ENCODE data around the gene GPSM3. TPM values are rescaled to one million over a fixed set of nuclear protein-coding genes. Genes with fewer than 3 reads are reported as not detected.

GPSM3 gene
- total and polyA plus RNA-seq, 4 donors = 2.3 to 8.0 (median 6.3) TPM

DNA sequence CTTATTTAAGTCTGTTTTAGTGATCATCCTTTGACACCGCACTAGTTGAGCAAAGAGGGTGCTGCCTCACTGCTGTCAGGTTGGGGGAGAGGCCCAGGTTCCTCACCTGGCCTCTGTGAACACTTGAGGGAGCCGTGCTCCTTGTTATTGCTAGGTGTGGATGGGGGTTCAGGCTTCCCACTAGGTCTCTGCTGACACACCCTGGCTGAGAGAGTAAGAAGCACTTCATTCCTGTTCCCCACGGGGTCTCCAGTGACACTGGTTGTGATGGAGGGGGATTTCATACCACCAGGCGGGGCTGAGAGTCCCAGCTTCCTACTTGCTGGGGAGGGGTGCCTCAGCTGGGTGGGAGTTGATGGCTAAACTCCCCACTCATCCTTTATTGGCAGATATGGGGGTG, 42.5 kb upstream of the GPSM3 start:
- H3K4me1 ChIP-seq (ENCODE audit: control insufficient read depth in 4 of 4, insufficient read depth in 4 of 4, low read length in 3 of 4) = no peaks in the 10 kb centered on the region
- no peaks in the 10 kb centered on the region for H3K9me3 ChIP-seq (ENCODE audit: control insufficient read depth in 4 of 4, low read length in 3 of 4)
- TF ChIP-seq FOXA1 (IDR thresholded peaks at IDR 0.05) = no peak
- no peak for TF ChIP-seq ATF3 (IDR thresholded peaks at IDR 0.05)
- no peak for TF ChIP-seq FOXA2 (IDR thresholded peaks at IDR 0.05)
- no peak for TF ChIP-seq EGR1 (IDR thresholded peaks at IDR 0.05; ENCODE audit: low read depth in 2 of 2)
- no peak for TF ChIP-seq HNF4A (conservative IDR thresholded peaks at IDR 0.05)
- no peak for TF ChIP-seq GABPA (IDR thresholded peaks at IDR 0.05 in 1 of 2, conservative IDR thresholded peaks at IDR 0.05 in 1 of 2)
- TF ChIP-seq RAD21 (IDR thresholded peaks at IDR 0.05) = no peak
- TF ChIP-seq YY1 (IDR thresholded peaks at IDR 0.05) = no peak
- no peak for TF ChIP-seq HNF4G (IDR thresholded peaks at IDR 0.05)
- no peak for TF ChIP-seq SP1 (IDR thresholded peaks at IDR 0.05)
- no peak overlapping the region for H3K4me3 ChIP-seq (ENCODE audit: low read depth in 1 of 3, low read length in 3 of 3)
- H3K27me3 ChIP-seq (ENCODE audit: control insufficient read depth in 4 of 4, insufficient read depth in 4 of 4, low read length in 3 of 4) = no peaks in the 10 kb centered on the region
- 59% methylated on average over 4 of the region's 4 CpGs for WGBS
- DNase-seq (ENCODE audit: low spot score) = no peak
- H3K9ac ChIP-seq (ENCODE audit: low read depth in 1 of 2, low read length in 2 of 2) = no peak overlapping the region
- no peaks in the 10 kb centered on the region for H3K36me3 ChIP-seq (ENCODE audit: control insufficient read depth in 4 of 4, insufficient read depth in 3 of 4, low read depth in 1 of 4, low read length in 3 of 4)
- H3K27ac ChIP-seq (ENCODE audit: low read depth in 1 of 2, low read length in 2 of 2) = no peak overlapping the region

DNA sequence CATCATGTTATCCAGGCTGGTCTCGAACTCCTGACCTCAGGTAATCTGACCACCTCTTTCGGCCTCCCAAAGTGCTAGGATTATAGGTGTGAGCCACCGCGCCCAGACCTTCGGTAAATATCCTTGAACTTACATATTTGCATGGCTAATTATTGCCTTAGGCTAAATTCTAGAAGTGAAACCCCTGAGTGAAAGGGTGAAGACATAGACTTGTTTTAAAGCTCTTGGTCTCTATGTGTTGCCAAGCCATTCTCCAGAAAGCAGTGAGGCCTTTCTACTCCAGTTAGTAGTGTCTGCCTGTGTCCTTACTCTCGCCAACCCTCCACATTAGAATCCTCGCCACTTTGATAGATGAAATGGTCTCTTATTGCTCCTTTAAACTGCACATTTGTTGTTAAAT, 34.0 kb upstream of the GPSM3 start:
- H3K9me3 ChIP-seq (ENCODE audit: control insufficient read depth in 4 of 4, low read length in 3 of 4) = no peaks in the 10 kb centered on the region
- 95% methylated on average over 7 of the region's 7 CpGs for WGBS
- H3K4me3 ChIP-seq (ENCODE audit: low read depth in 1 of 3, low read length in 3 of 3) = no peak overlapping the region
- no peak for DNase-seq (ENCODE audit: low spot score)
- TF ChIP-seq MAX (IDR thresholded peaks at IDR 0.05) (no peak), RAD21 (IDR thresholded peaks at IDR 0.05) (no peak), FOXA1 (IDR thresholded peaks at IDR 0.05) (no peak), ZBTB33 (IDR thresholded peaks at IDR 0.05) (no peak), CTCF (IDR thresholded peaks at IDR 0.05; ENCODE audit: low read depth, low read length, missing input control) (no peak), ATF3 (IDR thresholded peaks at IDR 0.05) (no peak)
- no peak overlapping the region for H3K27ac ChIP-seq (ENCODE audit: low read depth in 1 of 2, low read length in 2 of 2)
- H3K27me3 ChIP-seq (ENCODE audit: control insufficient read depth in 4 of 4, insufficient read depth in 4 of 4, low read length in 3 of 4) = no peaks in the 10 kb centered on the region
- no peak overlapping the region for H3K9ac ChIP-seq (ENCODE audit: low read depth in 1 of 2, low read length in 2 of 2)
- no peaks in the 10 kb centered on the region for H3K36me3 ChIP-seq (ENCODE audit: control insufficient read depth in 4 of 4, insufficient read depth in 3 of 4, low read depth in 1 of 4, low read length in 3 of 4)
- no peaks in the 10 kb centered on the region for H3K4me1 ChIP-seq (ENCODE audit: control insufficient read depth in 4 of 4, insufficient read depth in 4 of 4, low read length in 3 of 4)

GRCh38 chr6:32224696-32225095, 32.3 kb upstream of the GPSM3 start:
- Histone ChIP-seq H3K27ac (ENCODE audit: low read depth in 1 of 2, low read length in 2 of 2) (no peak overlapping the region), H3K9me3 (ENCODE audit: control insufficient read depth in 4 of 4, low read length in 3 of 4) (no peaks in the 10 kb centered on the region)
- WGBS = 78% methylated on average over 2 of the region's 2 CpGs
- TF ChIP-seq YY1 (IDR thresholded peaks at IDR 0.05) = no peak
- TF ChIP-seq EGR1 (IDR thresholded peaks at IDR 0.05; ENCODE audit: low read depth in 2 of 2) = no peak
- TF ChIP-seq SP1 (IDR thresholded peaks at IDR 0.05) = no peak
- no peak for TF ChIP-seq RAD21 (IDR thresholded peaks at IDR 0.05)
- no peak for TF ChIP-seq HNF4G (IDR thresholded peaks at IDR 0.05)
- no peak for TF ChIP-seq CTCF (IDR thresholded peaks at IDR 0.05; ENCODE audit: low read depth, low read length, missing input control)
- no peak for TF ChIP-seq FOXA2 (IDR thresholded peaks at IDR 0.05)
- no peak for TF ChIP-seq JUND (IDR thresholded peaks at IDR 0.05)
- TF ChIP-seq TAF1 (conservative IDR thresholded peaks at IDR 0.05) = no peak
- no peak for TF ChIP-seq RXRA (IDR thresholded peaks at IDR 0.05)
- no peak for TF ChIP-seq GABPA (IDR thresholded peaks at IDR 0.05 in 1 of 2, conservative IDR thresholded peaks at IDR 0.05 in 1 of 2)
- TF ChIP-seq ATF3 (IDR thresholded peaks at IDR 0.05) = no peak

More at GRCh38 chr6:32224696-32225095, 32.3 kb upstream of the GPSM3 start:
- Histone ChIP-seq H3K4me1 (ENCODE audit: control insufficient read depth in 4 of 4, insufficient read depth in 4 of 4, low read length in 3 of 4) (no peaks in the 10 kb centered on the region), H3K27me3 (ENCODE audit: control insufficient read depth in 4 of 4, insufficient read depth in 4 of 4, low read length in 3 of 4) (no peaks in the 10 kb centered on the region), H3K9ac (ENCODE audit: low read depth in 1 of 2, low read length in 2 of 2) (no peak overlapping the region), H3K4me3 (ENCODE audit: low read depth in 1 of 3, low read length in 3 of 3) (no peak overlapping the region), H3K36me3 (ENCODE audit: control insufficient read depth in 4 of 4, insufficient read depth in 3 of 4, low read depth in 1 of 4, low read length in 3 of 4) (no peaks in the 10 kb centered on the region)
- DNase-seq (ENCODE audit: low spot score) = no peak

Data from liver (tissue), 9 donors.